Anterior cingulate cortex (tissue), 58 donors: ENCODE measurements around the gene KMT2C.
A peak's percentile ranks its signal among the peaks of the same experiment; 100 is the strongest.

Source experiments
- DNase-seq, 58 donors: peaks; one replicate each; lab custom pipeline; 2025; lab: John Stamatoyannopoulos, UW

The KMT2C gene

DNA sequence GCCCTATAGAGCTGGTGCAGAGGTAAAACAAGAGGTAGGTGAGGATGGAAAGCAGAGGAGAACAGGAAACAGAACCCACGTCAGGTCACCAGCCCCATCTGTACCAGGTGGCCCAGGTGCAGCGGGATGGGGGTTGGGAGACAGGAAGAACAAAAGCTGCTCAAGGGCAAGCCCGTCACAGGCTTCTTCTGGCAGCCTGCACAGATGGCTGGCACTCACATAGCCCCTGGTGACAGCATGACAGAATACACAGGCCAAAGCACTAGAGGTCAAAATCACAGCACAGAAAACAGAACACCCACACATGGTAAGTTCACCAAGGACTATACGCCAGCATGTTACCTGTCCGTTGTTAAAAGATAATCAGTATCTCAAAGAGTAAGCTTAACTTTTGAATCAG is 283.5 kb downstream of the KMT2C start:
- DNase-seq = no peak

DNA sequence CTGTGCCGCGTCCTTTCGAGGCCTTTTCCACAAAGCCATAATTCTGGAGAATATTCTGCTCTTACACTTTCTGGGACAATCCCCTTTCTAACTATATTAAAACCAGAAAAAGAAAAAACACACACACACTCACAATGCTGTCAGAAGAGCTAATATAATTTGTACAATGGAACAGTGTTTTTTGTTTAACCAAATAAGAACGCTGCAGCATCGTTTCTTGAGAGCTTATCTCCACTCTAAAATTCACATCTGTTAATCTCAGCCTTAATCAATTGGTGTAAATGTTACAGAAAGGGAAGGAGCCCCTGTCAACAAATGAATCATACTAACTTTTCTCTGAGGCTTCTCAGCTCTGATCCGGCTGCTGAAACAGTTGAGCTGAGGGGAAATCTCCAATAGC is 286.4 kb downstream of the KMT2C start:
- DNase-seq = no peak

DNA sequence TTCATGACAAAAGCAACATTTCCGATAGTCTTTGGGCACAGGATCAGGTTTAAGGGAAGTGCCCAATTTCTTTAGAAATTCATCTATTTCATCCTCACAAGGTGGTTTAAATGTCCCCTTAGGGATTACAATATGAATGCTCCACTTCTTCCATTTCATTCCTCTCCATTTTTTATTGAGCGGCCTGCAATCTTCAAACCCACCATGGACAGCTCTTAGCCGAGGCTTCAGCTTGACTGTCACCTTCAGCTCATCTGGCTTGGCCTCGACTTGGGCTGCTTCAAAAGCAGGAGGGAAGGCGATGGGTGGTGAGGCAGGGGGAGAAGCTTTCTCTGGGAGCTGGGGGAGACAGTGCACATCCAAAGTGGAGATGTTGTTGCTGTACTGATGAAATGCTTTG is 287.1 kb downstream of the KMT2C start:
- DNase-seq = no peak

DNA sequence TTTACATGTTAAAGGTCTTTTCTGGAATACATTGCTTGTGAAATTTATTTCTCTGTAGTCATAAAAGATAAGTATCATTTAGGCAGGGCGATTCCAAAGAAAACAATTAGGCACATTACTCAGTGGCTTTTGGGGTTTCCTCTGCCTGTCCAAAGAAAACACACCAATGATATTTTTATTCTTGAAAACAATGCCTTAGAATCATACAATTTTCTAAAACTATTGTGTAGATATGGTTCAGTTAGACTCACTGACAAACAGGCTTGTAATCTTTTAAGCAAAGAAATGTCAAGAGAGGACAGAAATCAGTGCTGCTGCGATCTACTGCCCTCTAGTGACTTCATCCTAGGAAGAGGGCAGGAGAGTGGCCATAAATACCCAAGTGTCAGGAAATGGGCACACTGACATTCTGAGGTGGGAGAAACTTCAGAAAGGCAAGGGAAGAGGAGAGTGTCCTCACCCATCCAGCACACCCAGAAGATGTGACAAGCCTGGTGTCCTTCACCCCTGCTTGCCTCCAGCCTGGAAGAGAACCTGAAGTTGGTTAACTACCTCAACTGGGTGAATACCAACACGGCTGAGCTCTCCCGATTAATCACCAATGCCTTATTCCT is 289.8 kb downstream of the KMT2C start:
- DNase-seq = peak in 3 of 58 donors; percentile 22 to 37 (median 29)

DNA sequence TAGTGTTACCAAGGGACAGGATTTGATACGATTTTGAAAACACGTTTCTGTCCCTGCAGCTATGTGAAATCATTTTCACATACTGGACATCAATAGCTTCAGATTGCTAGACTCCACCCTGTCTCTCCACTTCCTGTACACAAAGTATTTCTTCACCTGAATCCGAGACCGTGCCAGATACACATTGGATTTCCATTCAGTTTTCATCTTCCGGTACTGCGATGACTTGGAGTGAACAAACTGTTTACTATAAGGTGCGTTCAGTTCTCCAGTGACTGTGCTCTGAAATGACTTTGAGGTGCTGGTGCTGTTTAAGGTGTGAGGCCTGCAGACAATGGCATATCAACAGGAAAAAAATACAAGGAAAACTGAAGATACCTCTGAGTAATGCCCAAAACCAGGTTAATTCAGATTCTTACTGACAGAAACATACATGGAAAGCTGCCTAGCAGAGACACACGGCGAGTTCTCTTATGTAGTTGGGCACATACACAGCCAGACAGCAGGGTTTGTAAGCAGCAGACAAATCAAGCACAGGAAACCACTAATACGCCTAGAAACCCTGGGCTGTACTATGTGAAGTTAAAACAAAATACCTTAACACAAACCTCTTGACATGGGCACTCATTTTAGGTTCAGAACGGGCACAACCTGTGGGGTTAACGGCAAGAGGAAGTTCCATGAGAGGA is 291.1 kb downstream of the KMT2C start:
- DNase-seq = no peak

DNA sequence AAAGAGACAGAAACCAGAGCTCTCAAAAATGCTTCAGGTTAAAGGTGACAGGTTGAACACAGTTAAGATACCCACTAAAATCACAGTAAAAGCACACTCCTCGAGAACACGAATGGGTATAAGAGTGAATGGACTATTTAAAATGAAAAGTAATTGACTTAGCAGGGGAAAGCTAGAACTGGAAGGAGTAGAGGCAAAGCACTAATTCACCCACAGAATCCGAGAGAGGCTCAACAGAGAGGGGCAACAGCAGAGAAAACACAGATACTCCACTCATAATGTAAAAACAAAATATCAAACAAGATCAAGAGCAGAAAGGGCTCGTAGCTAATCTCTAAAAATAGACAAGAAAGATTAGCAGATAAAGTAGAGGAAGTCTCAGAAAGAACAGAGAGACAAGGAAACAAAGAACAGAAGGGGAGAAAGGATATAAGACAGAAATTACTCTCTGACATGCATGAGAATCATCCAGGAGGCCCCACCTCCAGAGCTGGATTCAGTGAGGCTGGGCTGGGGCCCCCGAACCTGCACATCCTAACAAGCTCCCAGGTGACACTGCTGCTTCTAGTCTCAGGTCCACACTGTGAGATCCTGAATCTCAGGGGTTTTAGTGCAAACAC is 292.7 kb downstream of the KMT2C start:
- DNase-seq = no peak

DNA sequence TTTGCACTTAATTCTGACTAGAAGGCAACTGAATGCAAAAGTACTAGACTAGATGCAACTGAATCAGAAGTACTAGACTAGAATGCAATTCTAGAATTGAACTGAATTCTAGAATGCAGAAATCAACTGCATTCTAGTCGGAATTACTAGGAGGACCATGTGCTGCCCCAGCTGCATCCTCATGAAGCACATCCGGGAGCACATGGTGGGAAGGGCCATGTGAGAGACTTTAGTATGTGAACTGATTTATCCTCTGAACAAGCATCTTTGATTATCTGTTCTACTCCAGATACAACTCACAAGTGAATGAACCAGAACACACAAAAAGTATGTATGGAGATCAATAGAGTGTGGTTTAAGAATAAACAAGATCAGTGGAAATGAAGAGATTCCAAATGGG is 295.2 kb downstream of the KMT2C start:
- no peak for DNase-seq

DNA sequence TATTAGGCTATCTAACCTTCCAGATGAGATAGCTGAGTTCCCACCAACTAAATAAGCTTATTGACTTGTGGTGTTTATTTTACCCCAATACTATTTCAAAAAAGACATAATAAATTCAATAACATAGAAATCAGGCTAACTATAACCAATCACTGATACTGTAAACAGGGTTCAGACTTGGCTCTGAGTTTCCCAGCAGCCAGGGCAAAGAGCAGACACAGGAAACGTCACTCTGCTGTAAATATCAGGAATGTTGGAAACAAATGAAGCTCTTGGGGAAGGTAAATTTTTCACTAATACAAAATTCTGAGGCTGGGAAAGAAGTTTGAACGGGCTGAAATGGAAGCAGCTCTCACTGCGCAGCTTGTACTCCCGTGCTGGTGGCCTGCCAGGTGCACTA is 295.7 kb downstream of the KMT2C start:
- no peak for DNase-seq

DNA sequence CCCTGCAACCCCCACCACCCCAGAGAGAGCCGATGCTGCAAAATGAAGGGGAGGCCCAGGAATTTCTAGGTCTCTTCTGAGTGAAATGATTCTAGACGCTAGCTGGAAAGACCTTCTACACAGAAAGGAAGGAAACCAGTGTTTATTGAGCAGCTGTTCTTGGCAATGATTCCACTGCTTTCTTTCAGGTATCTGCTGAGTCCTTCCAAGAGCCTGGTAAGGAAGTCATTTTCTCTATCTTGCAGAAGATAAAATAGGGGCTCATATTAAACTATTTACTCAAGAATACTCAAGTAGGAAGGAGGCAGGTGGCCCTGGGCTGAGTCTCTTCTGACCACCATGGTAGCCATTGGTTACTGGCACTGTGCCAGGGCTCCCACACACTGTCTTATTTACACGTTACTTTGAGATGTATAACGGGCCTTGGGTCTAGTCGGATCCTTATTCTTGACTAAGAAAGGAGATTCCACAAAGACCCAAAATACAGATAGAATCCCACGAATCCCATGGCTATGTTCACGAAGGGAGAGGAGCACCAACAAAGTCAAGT is 298.3 kb downstream of the KMT2C start:
- DNase-seq = peak in 1 of 58 donors; percentile 9

DNA sequence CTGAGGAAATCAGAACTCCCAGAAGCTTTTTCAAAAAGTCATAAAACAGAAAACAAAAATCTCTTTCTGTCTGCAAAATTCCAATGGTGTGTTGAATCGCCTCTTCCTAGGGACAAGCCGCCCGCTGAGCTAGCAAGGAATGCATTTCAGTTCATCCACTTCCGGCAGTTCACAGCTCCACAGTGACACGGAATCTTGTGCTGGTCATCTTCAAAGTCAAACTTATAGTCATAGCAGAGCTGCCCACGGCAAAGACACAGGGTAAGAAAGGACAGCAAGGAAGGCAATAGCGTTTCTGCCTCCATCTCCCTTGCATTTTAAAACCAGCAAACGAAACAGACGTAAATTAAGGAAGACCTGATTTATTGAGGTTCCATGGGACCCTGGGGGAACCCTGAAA is 299.1 kb downstream of the KMT2C start:
- peak in 1 of 58 donors; percentile 20 for DNase-seq

DNA sequence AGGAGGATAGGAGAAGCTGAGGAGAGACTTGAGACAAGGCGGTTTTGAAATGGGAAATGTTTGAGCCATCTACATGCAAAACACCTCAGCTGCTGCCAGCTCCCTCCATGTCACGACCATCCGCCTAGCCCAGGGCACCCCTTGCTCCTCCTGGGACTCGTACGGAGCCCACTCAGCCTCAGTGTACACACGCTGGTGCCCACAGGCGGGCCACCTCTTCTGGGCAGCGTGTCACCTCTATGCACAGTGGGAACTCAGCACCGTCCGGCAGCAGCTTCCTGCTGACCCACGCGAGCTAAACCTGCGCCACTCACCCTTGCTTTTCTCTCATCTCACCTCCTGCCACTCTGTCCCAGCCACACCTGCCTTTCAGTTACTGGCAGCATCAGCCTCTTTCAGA is 302.0 kb downstream of the KMT2C start:
- no peak for DNase-seq

DNA sequence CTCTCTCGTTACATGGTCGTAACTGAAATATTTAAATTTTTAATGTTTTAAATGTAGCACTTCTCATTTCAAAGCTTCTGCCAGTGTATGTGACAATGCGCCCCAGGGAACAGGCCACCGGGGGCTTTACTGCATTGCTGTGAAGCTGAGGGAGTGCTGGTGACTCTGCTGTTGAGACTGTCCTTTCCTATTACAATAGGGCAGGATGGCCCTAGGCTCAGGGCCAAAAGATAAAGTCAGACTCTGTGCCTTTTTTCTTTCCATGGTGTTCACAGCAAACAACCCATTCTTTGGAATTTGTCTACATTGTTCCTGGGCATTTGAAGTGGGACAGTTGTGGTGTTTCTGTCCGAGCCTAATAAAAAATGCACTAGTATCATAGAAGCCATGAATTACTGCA is 303.0 kb downstream of the KMT2C start:
- DNase-seq = no peak

DNA sequence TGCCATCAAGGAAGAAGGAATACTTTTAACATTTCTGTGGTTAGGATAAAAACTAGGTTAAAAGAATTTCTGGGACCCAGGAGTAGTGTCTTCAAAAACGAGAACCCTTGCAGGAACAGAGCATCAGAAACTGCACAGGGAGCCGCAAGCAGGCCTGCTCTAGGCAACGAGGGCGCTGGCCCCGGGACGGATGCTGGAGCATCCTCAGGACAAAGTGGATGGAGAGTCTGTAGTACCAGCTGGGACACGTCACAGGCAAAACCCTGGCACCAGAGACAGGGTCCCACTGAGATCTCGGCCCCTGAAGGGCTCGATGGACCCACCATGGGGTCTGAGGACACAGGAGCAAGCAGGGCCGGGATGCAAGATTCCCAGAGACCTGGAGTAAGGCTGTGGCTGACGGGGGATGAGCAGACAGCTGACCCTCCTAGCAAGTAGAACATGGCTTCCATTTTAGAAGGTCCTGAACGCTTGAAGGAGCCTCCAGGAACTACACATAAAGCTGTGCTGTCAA is 303.8 kb downstream of the KMT2C start:
- no peak for DNase-seq

DNA sequence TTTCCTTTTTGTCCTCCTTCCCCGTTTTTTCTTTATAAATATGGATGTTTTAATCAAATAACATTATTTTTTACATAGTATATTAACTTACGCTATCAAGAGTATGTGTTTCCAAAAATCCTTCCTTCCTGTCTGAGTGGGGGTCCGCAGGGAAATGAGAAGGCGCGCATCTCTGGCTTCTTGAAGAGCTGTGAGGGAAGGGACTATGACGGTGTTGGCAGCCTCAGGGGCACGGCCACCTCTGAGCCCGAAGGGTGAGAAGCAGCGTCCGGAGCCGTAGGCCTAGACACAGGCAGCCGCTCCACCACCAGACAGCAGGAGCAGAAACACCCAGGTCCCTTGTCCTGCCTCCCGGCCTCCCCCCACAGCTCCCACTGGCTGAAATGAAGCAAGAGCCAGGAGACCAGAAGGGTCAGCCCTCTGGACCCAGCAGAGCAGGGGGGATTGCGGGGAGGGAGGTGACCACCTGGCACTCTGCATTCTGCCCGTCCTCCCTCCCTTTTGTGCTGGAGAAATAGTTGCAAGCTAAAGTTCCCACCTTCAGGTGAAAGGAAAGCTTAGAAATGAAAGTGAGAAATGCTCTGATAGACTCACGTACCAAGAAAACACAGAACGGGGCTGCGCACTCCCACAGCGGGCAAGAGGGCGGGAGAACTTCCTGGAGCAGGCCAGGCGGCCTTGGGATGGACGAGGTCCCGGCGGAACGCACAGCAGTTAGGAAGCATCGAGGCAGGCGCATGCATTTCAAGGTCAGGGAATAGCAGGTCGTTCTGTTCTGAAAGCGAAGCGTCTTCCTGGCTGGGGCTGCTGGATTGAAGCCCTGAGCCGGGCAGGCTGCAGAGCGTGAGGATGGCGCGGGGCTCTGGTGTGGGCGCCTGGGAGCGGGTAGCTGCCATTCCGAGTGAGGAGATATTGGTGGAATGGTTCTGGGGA is 304.9 kb downstream of the KMT2C start:
- no peak for DNase-seq

DNA sequence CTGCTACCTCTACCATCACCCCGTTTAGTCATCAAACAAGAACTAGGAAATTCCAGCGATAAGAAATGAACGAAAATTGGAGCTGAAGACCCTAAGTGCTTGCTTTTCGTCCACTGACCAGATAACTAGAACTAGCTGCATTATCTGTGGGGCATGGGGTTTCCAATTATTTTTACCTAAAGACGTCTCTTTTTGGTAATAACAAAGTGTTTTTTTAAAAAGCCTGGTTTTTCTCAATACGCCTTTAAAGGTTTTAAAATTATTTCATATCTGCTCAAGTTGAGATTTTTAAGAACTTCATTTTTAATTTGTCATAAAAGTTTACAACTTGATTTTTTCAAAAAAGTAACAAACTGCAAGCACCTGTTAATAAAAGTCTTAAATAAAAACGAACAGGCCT is 306.1 kb downstream of the KMT2C start:
- DNase-seq = no peak

DNA sequence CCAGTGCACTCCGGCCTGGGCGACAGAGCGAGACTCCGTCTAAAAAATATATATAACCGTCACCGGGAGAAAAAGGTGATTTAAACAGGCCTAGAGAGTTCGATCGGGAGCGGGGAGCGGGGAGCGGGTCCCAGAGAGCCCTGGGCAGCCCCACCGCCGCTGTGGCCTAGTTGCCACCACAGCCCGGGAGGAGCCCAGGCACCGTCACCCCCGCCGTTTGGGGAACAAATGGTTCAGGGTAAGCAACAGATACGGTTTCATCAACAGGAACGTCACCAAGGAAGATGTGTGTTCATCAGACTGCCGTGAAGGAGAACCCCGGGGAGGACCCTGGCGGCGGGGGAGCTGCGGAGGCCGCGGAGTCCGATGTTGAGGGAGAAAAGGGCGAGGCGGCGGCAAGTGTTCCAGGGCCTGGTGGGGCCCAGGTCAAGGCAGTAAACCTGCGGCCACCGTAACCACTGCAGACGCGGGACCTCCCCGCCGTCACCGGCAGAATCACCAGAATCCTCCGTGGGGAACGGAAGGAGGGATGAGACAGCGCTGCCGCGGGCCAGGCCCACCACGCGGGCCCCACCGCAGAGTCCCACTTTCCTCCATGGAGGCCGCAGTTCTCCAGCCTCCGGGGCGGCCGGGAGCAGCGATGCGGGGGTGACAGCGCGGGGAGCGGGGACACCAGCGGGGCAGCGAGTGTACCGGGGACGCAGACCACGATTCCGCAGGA is 306.9 kb downstream of the KMT2C start:
- DNase-seq = no peak

DNA sequence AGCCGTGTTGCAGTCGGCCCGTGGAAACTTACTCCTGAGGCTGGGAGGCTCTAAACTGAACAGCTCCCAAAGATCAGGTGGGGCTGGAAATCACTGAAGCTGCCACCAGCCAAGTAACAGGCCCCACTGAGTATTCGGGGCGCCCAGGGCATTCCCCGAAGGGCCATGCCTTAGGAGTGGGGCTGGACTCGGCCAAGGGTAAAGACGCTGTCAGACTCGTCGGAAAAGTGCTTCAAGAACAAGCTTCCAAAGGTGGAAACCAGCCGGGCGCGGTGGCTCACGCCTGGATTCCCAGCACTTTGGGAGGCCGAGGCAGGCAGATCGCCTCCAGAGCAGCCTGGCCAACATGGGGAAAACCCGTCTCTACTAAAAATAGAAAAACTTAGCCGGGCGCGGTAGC is 307.6 kb downstream of the KMT2C start:
- no peak for DNase-seq

DNA sequence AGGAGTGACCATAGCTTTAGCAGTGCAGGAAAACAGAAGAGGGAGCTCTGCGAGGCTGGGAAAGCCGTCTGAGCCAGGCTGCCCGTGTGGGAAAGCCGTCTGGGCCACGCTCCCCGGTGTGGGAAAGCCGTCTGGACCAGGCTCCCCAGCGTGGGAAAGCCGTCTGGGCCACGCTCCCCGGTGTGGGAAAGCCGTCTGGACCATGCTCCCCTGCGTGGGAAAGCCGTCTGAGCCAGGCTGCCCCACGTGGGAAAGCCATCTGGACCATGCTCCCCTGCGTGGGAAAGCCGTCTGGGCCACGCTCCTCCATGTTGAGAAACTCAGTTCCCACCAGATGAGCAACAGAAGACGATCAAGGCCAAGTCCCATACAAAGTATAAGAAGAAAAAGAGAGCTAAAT is 308.6 kb downstream of the KMT2C start:
- DNase-seq = no peak

DNA sequence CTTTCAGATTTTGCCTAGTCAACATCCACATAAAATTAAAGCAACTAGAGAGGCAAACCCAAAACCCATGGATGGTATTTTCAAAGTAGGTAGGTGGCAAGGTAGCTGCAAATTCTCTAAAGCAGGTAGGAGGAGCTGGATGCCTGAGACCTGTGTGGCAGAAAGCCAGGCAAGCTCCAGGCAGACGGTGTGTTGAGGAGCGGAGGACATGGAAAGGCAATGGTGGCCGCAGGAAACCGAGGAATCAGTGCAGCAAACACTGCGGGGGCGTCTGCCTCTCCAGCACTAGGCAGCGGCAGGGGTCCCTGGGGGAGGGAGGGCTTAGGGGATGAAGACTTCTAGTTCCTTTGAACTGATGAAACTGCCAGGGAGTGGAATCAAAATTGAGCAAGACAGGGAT is 309.1 kb downstream of the KMT2C start:
- no peak for DNase-seq

DNA sequence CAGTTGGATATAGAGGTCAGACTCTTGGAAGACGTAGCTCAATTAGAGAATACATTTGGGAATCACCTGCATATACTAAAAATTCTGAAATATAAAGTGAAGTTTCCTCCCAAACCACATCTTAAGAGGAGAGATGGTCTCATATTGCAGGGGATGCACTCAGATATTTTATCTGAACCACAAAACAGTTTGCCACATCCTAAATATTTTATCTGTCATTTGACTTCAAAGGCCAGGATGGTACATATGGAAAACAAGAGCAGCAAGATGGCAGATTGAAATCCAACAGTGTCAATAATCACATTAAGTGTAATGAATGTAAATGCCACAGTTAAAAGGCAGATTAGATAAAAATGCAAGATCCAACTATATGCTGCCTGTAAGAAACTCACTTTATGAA is 313.3 kb downstream of the KMT2C start:
- DNase-seq = no peak
